SK-N-MC (cell line): ENCODE data around the gene AIP.

Source experiments
- EZH2 ChIP-seq: fragments of 200-600 bp; sonication (generic); IDR thresholded peaks from one replicate; pipeline ENCODE4 v1.6.1; 2017; ENCODE audit warnings: antibody characterized with exemption
- POLR2AphosphoS5 ChIP-seq: IDR thresholded peaks from 2 replicates; pipeline ENCODE4 v1.6.1; 2012; ENCODE audit warnings: mild to moderate bottlenecking, low read depth, low read length, borderline replicate concordance

- TF ChIP-seq EZH2 (no peak), POLR2AphosphoS5 (no peak)
These were observed 34.6 kb upstream of the AIP start for GRCh38 chr11:67448220-67448609.
